Right lobe of liver (tissue), 6 donors: ENCODE results near the gene SEMA3A. TPM values are rescaled to one million over a fixed set of nuclear protein-coding genes. Genes with fewer than 3 reads are reported as not detected.

ENCODE experiments used
- ATAC-seq, 4 donors: fragments of 200-7000 bp; cut with Tn5 transposase; one replicate each; pipeline ENCODE4 v1.9.1; 2020; ENCODE audit warnings: mild to moderate bottlenecking in 4 of 4, moderate library complexity in 4 of 4
- DNase-seq, 3 donors: peaks; one replicate each; pipeline ENCODE4 v3.0.0-alpha.2; 2020
- H3K27ac ChIP-seq, 3 donors: fragments of 200-600 bp; one replicate each; pipeline ENCODE4 v1.8.0; 2022
- H3K27me3 ChIP-seq, 2 donors: fragments of 200-600 bp; one replicate each; pipeline ENCODE4 v1.8.0; 2022
- H3K36me3 ChIP-seq, 4 donors: fragments of 200-600 bp; sonication (generic) in 1 of 4; one replicate each; pipeline versions ENCODE4 v1.5.1 to v1.8.0; 2017 to 2022; ENCODE audit warnings: control low read depth in 1 of 4
- H3K4me1 ChIP-seq, 4 donors: fragments of 200-600 bp; sonication (generic) in 1 of 4; one replicate each; pipeline versions ENCODE4 v1.5.1 to v1.8.0; 2017 to 2022; ENCODE audit warnings: control low read depth in 1 of 4
- H3K4me3 ChIP-seq, 3 donors: fragments of 200-600 bp; one replicate each; pipeline ENCODE4 v1.8.0; 2022
- H3K9me3 ChIP-seq, 4 donors: fragments of 200-600 bp; sonication (generic) in 1 of 4; one replicate each; pipeline versions ENCODE4 v1.5.1 to v1.8.0; 2017 to 2022; ENCODE audit warnings: control low read depth in 1 of 4
- CTCF ChIP-seq, 4 donors: fragments of 200-600 bp in 3 of 4; fragments of 450-650 bp in 1 of 4; IDR thresholded peaks; one replicate each; pipeline versions ENCODE4 v1.5.1 to v1.8.0; 2016 to 2022; ENCODE audit warnings: antibody characterized with exemption in 4 of 4, mild to moderate bottlenecking in 2 of 4
- POLR2A ChIP-seq: fragments of 450-650 bp; IDR thresholded peaks from one replicate; pipeline ENCODE4 v1.6.1; 2017; ENCODE audit warnings: antibody characterized with exemption, mild to moderate bottlenecking
- WGBS: methylation state at CpG from one replicate; pipeline ENCODE4 v1.1.6; 2018; ENCODE audit warnings: low coverage, low lambda C conversion rate; ENCODE audit not compliant: insufficient coverage; ENCODE audit errors: missing lambda C conversion rate; 5-methylcytosine and 5-hydroxymethylcytosine counted together
- intact Hi-C, 2 donors: fragments of 100-400 bp; cut with DNase I; formaldehyde crosslinking; loops; one replicate each; pipeline versions ENCODE4 v1.11.2 to v1.14.1; 2022
- total RNA-seq, 6 experiments: library from RNA; depleted of rRNA in 2 of 6; stranded (reverse); fragments of >200 nt in 2 of 6; fragmentation: NEBNext Ultra II Directional in 3 of 6; extraction: Animal tissue kit (Norgen Biotek cat#: 25700) in 3 of 6; gene quantifications; one replicate each; pipeline versions ENCODE4 v1.1.0 to v1.2.4, GENCODE V29; 2016 to 2023
- donor health status: DM: no; HTN: yes; CAD: no.
- donor health status: DM: no; HTN: no; CAD: no.
- donor health status: DM: no; HTN: no; CAD: no.
- donor health status: DM: no; HTN: yes; CAD: no.
- donor health status: DM: no; HTN: yes; CAD: no.

Gene SEMA3A
- total RNA-seq, 6 experiments from 2014 or later, result 0.12 to 0.57 (median 0.29) TPM; not detected in 1

DNA sequence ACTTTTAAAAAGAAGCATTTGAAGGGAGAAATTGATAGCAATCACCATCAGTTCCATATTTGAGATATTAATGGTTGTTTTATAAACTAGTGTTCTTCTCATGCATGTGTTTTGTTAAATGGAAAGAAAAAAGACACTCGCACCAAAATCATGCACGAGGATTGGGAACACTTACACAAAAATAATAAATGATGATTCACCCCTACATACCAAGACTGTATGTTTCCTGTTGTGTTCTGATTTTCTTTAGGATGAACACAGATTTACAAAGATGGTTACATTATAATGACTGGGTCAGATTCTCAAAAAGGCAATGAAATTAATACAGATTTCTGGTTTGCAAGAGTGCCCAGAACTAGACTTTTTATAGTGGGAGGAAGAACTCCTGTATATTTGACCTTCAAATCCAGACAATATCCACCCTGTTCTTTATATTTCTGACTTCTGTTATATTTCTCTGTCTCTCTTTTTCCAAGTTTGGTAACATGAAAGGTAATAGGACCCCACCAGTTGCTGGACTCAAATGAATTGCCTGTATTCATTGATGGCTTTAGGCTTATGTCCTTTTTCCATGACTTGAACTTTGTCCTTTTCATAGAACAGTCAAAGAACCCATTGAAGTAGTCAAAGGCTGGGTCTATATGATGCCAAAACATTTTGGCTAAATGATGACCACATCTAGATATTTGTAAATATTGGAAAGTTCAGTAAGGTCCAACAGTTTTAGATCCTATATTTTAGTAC is 54.4 kb downstream of the SEMA3A start:
- WGBS, result 57% methylated on average over 2 of the region's 2 CpGs
- DNase-seq (no peak), ATAC-seq (no peak)
- Histone ChIP-seq H3K27me3 (no peaks in the 10 kb centered on the region), H3K9me3 (no peaks in the 10 kb centered on the region), H3K4me3 (no peak overlapping the region), H3K27ac (no peak overlapping the region), H3K36me3 (no peaks in the 10 kb centered on the region), H3K4me1 (no peaks in the 10 kb centered on the region)
- intact Hi-C loops, result no loop called here
- TF ChIP-seq POLR2A (no peak), CTCF (IDR thresholded peaks at IDR 0.05) (no peak)

DNA sequence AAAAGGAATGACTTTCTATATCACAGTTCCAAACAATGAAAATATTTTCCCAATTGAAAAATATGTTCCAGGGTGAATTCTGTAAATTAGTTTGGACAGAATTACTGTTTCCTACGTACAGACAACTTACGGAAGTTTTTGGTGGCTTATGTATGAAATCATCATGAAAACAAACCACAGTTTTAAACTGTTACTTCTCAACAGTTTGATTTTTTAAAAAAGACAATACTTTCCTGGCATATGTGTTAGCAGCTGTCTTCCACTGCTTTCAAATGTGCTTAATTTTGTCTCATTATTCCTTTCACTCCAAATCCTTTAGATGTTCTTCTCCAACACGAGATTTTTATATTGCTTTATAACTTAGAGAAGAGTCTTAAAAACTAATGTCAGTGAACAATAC is 56.2 kb downstream of the SEMA3A start:
- TF ChIP-seq CTCF (IDR thresholded peaks at IDR 0.05) (no peak), POLR2A (no peak)
- Histone ChIP-seq H3K27me3 (no peaks in the 10 kb centered on the region), H3K4me1 (no peaks in the 10 kb centered on the region), H3K9me3 (no peaks in the 10 kb centered on the region), H3K27ac (no peak overlapping the region), H3K4me3 (no peak overlapping the region), H3K36me3 (no peaks in the 10 kb centered on the region)
- ATAC-seq (no peak), DNase-seq (no peak)
- intact Hi-C loops, result no loop called here
- WGBS, result 28% methylated on average over 3 of the region's 3 CpGs

DNA sequence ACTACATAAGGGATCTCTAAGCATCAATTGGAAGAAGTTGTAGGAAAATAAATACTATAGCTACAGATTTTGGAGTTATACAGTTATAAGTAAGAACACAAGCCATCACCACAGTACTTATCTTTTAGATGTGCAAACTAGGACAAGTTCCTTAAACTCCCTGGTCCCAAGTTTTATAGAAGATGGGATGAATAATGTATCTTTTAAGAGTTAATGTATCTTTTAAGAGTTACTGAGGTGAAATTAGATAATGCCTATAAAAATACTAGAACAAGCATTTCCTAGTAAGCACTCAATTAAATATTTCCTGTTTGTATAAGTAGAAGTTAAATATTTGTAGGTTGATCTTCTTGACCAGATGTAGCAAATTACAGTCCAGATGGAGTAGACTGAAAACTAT is 56.8 kb downstream of the SEMA3A start:
- H3K27ac ChIP-seq, result no peak overlapping the region
- intact Hi-C loops, result no loop called here
- DNase-seq (no peak), ATAC-seq (no peak)
- no peaks in the 10 kb centered on the region for H3K27me3 ChIP-seq
- H3K9me3 ChIP-seq, result no peaks in the 10 kb centered on the region
- H3K4me3 ChIP-seq, result no peak overlapping the region
- H3K4me1 ChIP-seq, result no peaks in the 10 kb centered on the region
- TF ChIP-seq CTCF (IDR thresholded peaks at IDR 0.05) (no peak), POLR2A (no peak)
- no peaks in the 10 kb centered on the region for H3K36me3 ChIP-seq

- WGBS, result 79% methylated on average over 3 of the region's 3 CpGs
- Histone ChIP-seq H3K4me3 (no peak overlapping the region), H3K27ac (no peak overlapping the region), H3K36me3 (no peaks in the 10 kb centered on the region), H3K9me3 (no peaks in the 10 kb centered on the region), H3K27me3 (no peaks in the 10 kb centered on the region), H3K4me1 (no peaks in the 10 kb centered on the region)
- no peak for ATAC-seq
- intact Hi-C loops, result no loop called here
- TF ChIP-seq CTCF (IDR thresholded peaks at IDR 0.05), result no peak
- TF ChIP-seq POLR2A, result no peak
- DNase-seq, result no peak
Measured at GRCh38 chr7:84136809-84137208, 57.8 kb downstream of the SEMA3A start.

DNA sequence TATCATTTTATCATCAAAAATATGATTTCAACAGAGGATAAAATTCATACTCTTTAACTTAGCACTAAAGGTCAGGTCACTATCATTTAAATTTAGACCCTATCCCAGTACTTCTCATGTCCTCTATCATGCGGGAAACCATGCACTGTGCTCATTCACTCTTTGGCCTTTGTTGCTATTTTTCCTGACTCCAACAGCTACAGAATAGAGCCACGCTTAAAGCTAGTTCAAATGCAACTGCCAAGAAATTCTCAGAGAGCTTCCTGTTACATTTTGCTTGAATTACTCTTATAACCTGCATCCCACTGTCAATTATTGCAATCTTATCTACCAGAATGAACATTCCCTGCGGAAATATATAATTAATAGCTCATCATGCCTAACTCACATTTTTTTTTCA is 58.3 kb downstream of the SEMA3A start:
- intact Hi-C loops, result no loop called here
- DNase-seq, result no peak
- Histone ChIP-seq H3K9me3 (no peaks in the 10 kb centered on the region), H3K36me3 (no peaks in the 10 kb centered on the region), H3K27me3 (no peaks in the 10 kb centered on the region), H3K4me3 (no peak overlapping the region), H3K4me1 (no peaks in the 10 kb centered on the region), H3K27ac (no peak overlapping the region)
- TF ChIP-seq CTCF (IDR thresholded peaks at IDR 0.05), result no peak
- TF ChIP-seq POLR2A, result no peak
- no peak for ATAC-seq
- WGBS, result 43% methylated on average over 3 of the region's 3 CpGs
